HFF-Myc (cell line): ENCODE data around the gene TUBB4A.

ENCODE experiments used
- DNase-seq: peaks from one replicate; pipeline ENCODE4 v3.0.0-alpha.2; 2011; ENCODE audit warnings: low read depth; ENCODE audit errors: extremely low read depth
- H3K4me3 ChIP-seq: replicated peaks from 2 replicates; pipeline ENCODE4 v1.5.1; 2011; ENCODE audit warnings: low read depth, mild to moderate bottlenecking, control low read depth, low read length
- CTCF ChIP-seq: IDR thresholded peaks from 2 replicates; pipeline ENCODE4 v1.5.1; 2012; ENCODE audit warnings: mild to moderate bottlenecking, low read depth, low read length, control low read depth; ENCODE audit errors: missing control alignments

The TUBB4A gene

GRCh38 chr19:6494438-6495036 lies 7.6 kb downstream of the TUBB4A start:
- no peak overlapping the region for H3K4me3 ChIP-seq
- TF ChIP-seq CTCF: no peak
- no peak for DNase-seq

GRCh38 chr19:6491802-6492592 lies 10.1 kb downstream of the TUBB4A start:
- no peak for DNase-seq
- no peak overlapping the region for H3K4me3 ChIP-seq
- no peak for TF ChIP-seq CTCF

GRCh38 chr19:6490134-6490533 lies 12.0 kb downstream of the TUBB4A start:
- no peak overlapping the region for H3K4me3 ChIP-seq
- no peak for TF ChIP-seq CTCF
- no peak for DNase-seq

- no peak overlapping the region for H3K4me3 ChIP-seq
- no peak for TF ChIP-seq CTCF
- no peak for DNase-seq
Measured at GRCh38 chr19:6489278-6490061, 12.6 kb downstream of the TUBB4A start.

GRCh38 chr19:6484831-6485230 lies 17.3 kb downstream of the TUBB4A start:
- DNase-seq: no peak
- TF ChIP-seq CTCF: no peak
- H3K4me3 ChIP-seq: no peak overlapping the region

GRCh38 chr19:6484230-6484629 lies 17.9 kb downstream of the TUBB4A start:
- TF ChIP-seq CTCF: no peak
- H3K4me3 ChIP-seq: no peak overlapping the region
- DNase-seq: no peak
